Uterus (tissue), 2 donors: ENCODE measurements around the gene HS6ST3.

Experiments
- CTCF ChIP-seq, 4 experiments: fragments of 200-600 bp in 2 of 4; fragments of 450-650 bp in 2 of 4; sonication (generic) in 2 of 4; IDR thresholded peaks; one replicate each; pipeline ENCODE4 v1.5.1; 2016 to 2019; ENCODE audit warnings: antibody characterized with exemption in 4 of 4, mild to moderate bottlenecking in 2 of 4, moderate library complexity in 1 of 4
- POLR2A ChIP-seq, 2 donors: fragments of 450-650 bp; IDR thresholded peaks; one replicate each; pipeline ENCODE4 v1.6.1; 2016; ENCODE audit warnings: antibody characterized with exemption in 2 of 2, mild to moderate bottlenecking in 1 of 2, moderate library complexity in 1 of 2

DNA sequence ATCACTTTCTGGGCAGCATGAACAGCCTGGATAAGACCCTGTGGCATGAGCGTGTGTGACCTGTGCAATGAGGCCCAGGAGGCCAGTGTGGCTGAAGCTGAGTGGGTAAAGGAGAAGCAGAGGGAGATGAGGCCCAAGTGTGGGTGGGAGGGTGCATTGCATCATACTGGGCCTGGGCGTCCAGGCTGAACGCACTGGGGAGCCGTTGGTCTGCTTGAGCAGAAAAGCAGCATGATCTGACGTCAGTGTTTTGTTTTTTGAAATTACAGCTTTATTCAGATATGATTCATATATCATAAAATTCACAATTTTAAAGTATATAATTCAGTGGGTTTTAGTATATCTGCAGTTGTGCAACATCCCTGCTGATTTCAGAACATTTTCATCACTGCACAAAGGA lies 409.7 kb downstream of the HS6ST3 start:
- TF ChIP-seq CTCF (IDR thresholded peaks at IDR 0.05), result no peak
- no peak for TF ChIP-seq POLR2A (IDR thresholded peaks at IDR 0.05)
